Activated CD8-positive, alpha-beta memory T cell treated with anti-CD3 and anti-CD28 coated beads, Interleukin-2, amount 10 ng/mL, durations not matched to agents 7 days and 5 days (primary cell): ENCODE measurements around the gene MUS81. TPM values are rescaled to one million over a fixed set of nuclear protein-coding genes. Genes with fewer than 3 reads are reported as not detected.

ENCODE experiments used
- ATAC-seq: fragments of 150-1000 bp; cut with Tn5 transposase; one replicate; pipeline ENCODE4 v1.10.0; 2021; ENCODE audit warnings: moderate library complexity
- CTCF ChIA-PET: fragments of 350-600 bp; sonication (Branson Sonifier 250); formaldehyde crosslinking; loops from one replicate; lab custom pipeline; 2021; ENCODE audit warnings: antibody characterized with exemption; lab: Charles Lee
- DNase-seq: peaks from one replicate; pipeline ENCODE4 v3.0.0-alpha.2; 2020
- H3K27ac Mint-ChIP-seq: one replicate; pipeline ENCODE4 v1.8.0; 2021; ENCODE audit warnings: mild to moderate bottlenecking, mixed read lengths
- H3K27me3 Mint-ChIP-seq: one replicate; pipeline ENCODE4 v1.8.0; 2021; ENCODE audit warnings: mixed read lengths
- H3K36me3 Mint-ChIP-seq: one replicate; pipeline ENCODE4 v1.8.0; 2021; ENCODE audit warnings: mild to moderate bottlenecking, mixed read lengths
- H3K4me1 Mint-ChIP-seq: one replicate; pipeline ENCODE4 v1.8.0; 2021; ENCODE audit warnings: mixed read lengths
- H3K4me3 Mint-ChIP-seq: one replicate; pipeline ENCODE4 v1.8.0; 2021; ENCODE audit warnings: mild to moderate bottlenecking, moderate library complexity, mixed read lengths
- H3K9me3 Mint-ChIP-seq: one replicate; pipeline ENCODE4 v1.8.0; 2022; ENCODE audit warnings: low read depth, mixed read lengths
- total RNA-seq, 2 experiments: library from RNA; stranded (reverse); gene quantifications; one replicate each; pipeline ENCODE4 v1.2.3, GENCODE V29; 2021

MUS81 gene
- total RNA-seq, 2 experiments from 2014 or later: 106 to 125 TPM

- Mint-ChIP-seq H3K4me1 (peaks cover 26% of the 10 kb centered on the region), H3K36me3 (peaks cover 5% of the 10 kb centered on the region), H3K4me3 (no peak overlapping the region), H3K27me3 (peaks cover 2% of the 10 kb centered on the region), H3K27ac (no peak overlapping the region), H3K9me3 (no peaks in the 10 kb centered on the region)
- ATAC-seq (no peak), DNase-seq (no peak)
- CTCF ChIA-PET: interaction anchor here (1.2 to 2.3 kb wide), 6 partner anchors 16 to 52 kb away, joined by 4 to 14 read pairs (median 4); partner anchors contain the start of genes CCDC85B and FIBP
These were observed 51.7 kb downstream of the MUS81 start for GRCh38 chr11:65911682-65912568.

- Mint-ChIP-seq H3K36me3 (peaks cover 9% of the 10 kb centered on the region), H3K4me3 (no peak overlapping the region), H3K27ac (no peak overlapping the region), H3K27me3 (no peaks in the 10 kb centered on the region), H3K9me3 (no peaks in the 10 kb centered on the region), H3K4me1 (peaks cover 31% of the 10 kb centered on the region)
- CTCF ChIA-PET: interaction anchor here (1.2 to 2.1 kb wide), 3 partner anchors 15 to 28 kb away, joined by 4 to 14 read pairs (median 6); partner anchors contain the start of gene CCDC85B
- no peak for ATAC-seq
- no peak for DNase-seq
These were observed 52.6 kb downstream of the MUS81 start for GRCh38 chr11:65912845-65913244.

- Mint-ChIP-seq H3K4me1 (peaks cover 26% of the 10 kb centered on the region), H3K36me3 (peaks cover 11% of the 10 kb centered on the region), H3K4me3 (no peak overlapping the region), H3K9me3 (no peaks in the 10 kb centered on the region), H3K27ac (no peak overlapping the region), H3K27me3 (no peaks in the 10 kb centered on the region)
- no peak for ATAC-seq
- DNase-seq: no peak
- CTCF ChIA-PET: interaction anchor here (0.9 kb wide), 1 partner anchor 25 kb away, joined by 3 read pairs; the partner anchor contains the start of gene CCDC85B
These were observed 55.0 kb downstream of the MUS81 start for GRCh38 chr11:65915101-65915820.

GRCh38 chr11:65915821-65916251, 55.6 kb downstream of the MUS81 start:
- Mint-ChIP-seq H3K36me3 (peaks cover 16% of the 10 kb centered on the region), H3K4me1 (peaks cover 32% of the 10 kb centered on the region), H3K9me3 (no peaks in the 10 kb centered on the region), H3K4me3 (no peak overlapping the region), H3K27me3 (no peaks in the 10 kb centered on the region), H3K27ac (no peak overlapping the region)
- ATAC-seq (no peak), DNase-seq (no peak)
- CTCF ChIA-PET: interaction anchor here (0.9 kb wide), 1 partner anchor 25 kb away, joined by 3 read pairs; the partner anchor contains the start of gene CCDC85B

Other genes starting within 250 kb of the MUS81 start
- gene MAP3K11, start 246.2 kb upstream of the MUS81 start, total RNA-seq: 10 to 100 TPM; 71.0 to 73.3 TPM
- 10 to 100 TPM; 54.9 to 57.1 TPM for gene PCNX3, start 244.7 kb upstream of the MUS81 start, total RNA-seq
- gene SIPA1, start 222.3 kb upstream of the MUS81 start, total RNA-seq: 100 to 1,000 TPM; 188 to 267 TPM
- gene RELA, start 197.5 kb upstream of the MUS81 start, total RNA-seq: 10 to 100 TPM; 81.3 to 82.0 TPM
- 10 to 100 TPM; 62.0 to 69.8 TPM for gene KAT5, start 148.2 kb upstream of the MUS81 start, total RNA-seq
- gene RNASEH2C, start 139.6 kb upstream of the MUS81 start, total RNA-seq: 100 to 1,000 TPM in 1 of 2 experiments, 10 to 100 TPM in 1; 90.5 to 109 TPM
- 10 to 100 TPM; 25.0 to 25.8 TPM for gene AP5B1, start 79.5 kb upstream of the MUS81 start, total RNA-seq
- not detected for gene OVOL1, start 73.4 kb upstream of the MUS81 start, total RNA-seq
- 1 to 10 TPM; 1.7 to 2.4 TPM for gene SNX32, start 26.5 kb upstream of the MUS81 start, total RNA-seq
- 1,000 to 10,000 TPM; 1,745 to 1,753 TPM for gene CFL1, start 2.3 kb upstream of the MUS81 start, total RNA-seq
- gene EFEMP2, start 12.4 kb downstream of the MUS81 start, total RNA-seq: 10 to 100 TPM in 1 of 2 experiments, 1 to 10 TPM in 1; 7.1 to 13.4 TPM
- gene CTSW, start 19.4 kb downstream of the MUS81 start, total RNA-seq: 100 to 1,000 TPM; 268 to 339 TPM
- gene FIBP, start 28.0 kb downstream of the MUS81 start, total RNA-seq: 100 to 1,000 TPM; 100 to 122 TPM
- 10 to 100 TPM; 82.3 to 94.1 TPM for gene CCDC85B, start 30.2 kb downstream of the MUS81 start, total RNA-seq
- 1 to 10 TPM; 2.7 to 6.0 TPM for gene FOSL1, start 40.0 kb downstream of the MUS81 start, total RNA-seq
- gene C11orf68, start 58.6 kb downstream of the MUS81 start, total RNA-seq: 10 to 100 TPM; 27.5 to 37.8 TPM
- gene DRAP1, start 59.0 kb downstream of the MUS81 start, total RNA-seq: 100 to 1,000 TPM; 192 to 254 TPM
- gene TSGA10IP, start 85.0 kb downstream of the MUS81 start, total RNA-seq: not detected
- 10 to 100 TPM; 79.7 to 89.2 TPM for gene SART1, start 101.3 kb downstream of the MUS81 start, total RNA-seq
- gene EIF1AD, start 141.7 kb downstream of the MUS81 start, total RNA-seq: 10 to 100 TPM; 57.5 to 60.3 TPM
- 100 to 1,000 TPM; 199 to 227 TPM for gene BANF1, start 142.1 kb downstream of the MUS81 start, total RNA-seq
- not detected for gene CST6, start 151.6 kb downstream of the MUS81 start, total RNA-seq
- gene CATSPER1, start 166.0 kb downstream of the MUS81 start, total RNA-seq: under 1 TPM in 1 of 2 experiments, not detected in 1; 0.54 TPM
- not detected for gene GAL3ST3, start 188.7 kb downstream of the MUS81 start, total RNA-seq
- 100 to 1,000 TPM; 256 to 281 TPM for gene SF3B2, start 191.9 kb downstream of the MUS81 start, total RNA-seq
- 100 to 1,000 TPM in 1 of 2 experiments, 10 to 100 TPM in 1; 96.6 to 104 TPM for gene PACS1, start 209.8 kb downstream of the MUS81 start, total RNA-seq